ENCODE results near the gene RNF13.

Gene RNF13

GRCh38 chr3:149845570-149846244 is 32.7 kb downstream of the RNF13 start:
- H3K4me3 ChIP-seq (ENCODE audit: low read depth, low read length), result no peak overlapping the region
- DNase-seq (ENCODE audit: low read depth), result no peak
- TF ChIP-seq, protein P1, sequence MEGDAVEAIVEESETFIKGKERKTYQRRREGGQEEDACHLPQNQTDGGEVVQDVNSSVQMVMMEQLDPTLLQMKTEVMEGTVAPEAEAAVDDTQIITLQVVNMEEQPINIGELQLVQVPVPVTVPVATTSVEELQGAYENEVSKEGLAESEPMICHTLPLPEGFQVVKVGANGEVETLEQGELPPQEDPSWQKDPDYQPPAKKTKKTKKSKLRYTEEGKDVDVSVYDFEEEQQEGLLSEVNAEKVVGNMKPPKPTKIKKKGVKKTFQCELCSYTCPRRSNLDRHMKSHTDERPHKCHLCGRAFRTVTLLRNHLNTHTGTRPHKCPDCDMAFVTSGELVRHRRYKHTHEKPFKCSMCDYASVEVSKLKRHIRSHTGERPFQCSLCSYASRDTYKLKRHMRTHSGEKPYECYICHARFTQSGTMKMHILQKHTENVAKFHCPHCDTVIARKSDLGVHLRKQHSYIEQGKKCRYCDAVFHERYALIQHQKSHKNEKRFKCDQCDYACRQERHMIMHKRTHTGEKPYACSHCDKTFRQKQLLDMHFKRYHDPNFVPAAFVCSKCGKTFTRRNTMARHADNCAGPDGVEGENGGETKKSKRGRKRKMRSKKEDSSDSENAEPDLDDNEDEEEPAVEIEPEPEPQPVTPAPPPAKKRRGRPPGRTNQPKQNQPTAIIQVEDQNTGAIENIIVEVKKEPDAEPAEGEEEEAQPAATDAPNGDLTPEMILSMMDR (IDR thresholded peaks at IDR 0.05; ENCODE audit: control insufficient read depth, extremely low read depth, insufficient read depth), result no peak

- DNase-seq (ENCODE audit: low read depth), result no peak
- H3K4me3 ChIP-seq (ENCODE audit: low read depth, low read length), result no peak overlapping the region
- TF ChIP-seq, protein P1 (IDR thresholded peaks at IDR 0.05; ENCODE audit: control insufficient read depth, extremely low read depth, insufficient read depth), result no peak
Measured at GRCh38 chr3:149848238-149848637, 35.2 kb downstream of the RNF13 start.

DNA sequence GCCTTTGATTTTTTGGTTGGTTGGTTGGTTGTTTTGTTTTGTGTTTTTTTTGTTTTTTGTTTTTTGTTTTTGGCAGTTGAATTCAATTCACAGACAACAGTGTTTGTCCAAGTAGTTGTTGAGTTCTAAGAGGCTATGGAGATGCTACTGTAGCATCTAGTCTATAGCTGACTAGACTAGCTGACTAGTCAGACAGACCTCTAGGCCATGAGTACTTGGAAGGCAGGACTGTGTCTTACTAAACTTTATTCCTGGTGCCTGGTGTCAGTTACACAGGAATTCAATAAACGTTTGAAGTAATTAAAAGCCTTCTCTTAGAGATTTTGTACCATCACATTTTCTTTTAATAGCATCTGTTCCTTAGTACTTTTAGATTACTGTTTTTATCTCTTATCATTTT is 35.7 kb downstream of the RNF13 start:
- TF ChIP-seq, protein P1 (IDR thresholded peaks at IDR 0.05; ENCODE audit: control insufficient read depth, extremely low read depth, insufficient read depth), result no peak
- no peak for DNase-seq (ENCODE audit: low read depth)
- no peak overlapping the region for H3K4me3 ChIP-seq (ENCODE audit: low read depth, low read length)

DNA sequence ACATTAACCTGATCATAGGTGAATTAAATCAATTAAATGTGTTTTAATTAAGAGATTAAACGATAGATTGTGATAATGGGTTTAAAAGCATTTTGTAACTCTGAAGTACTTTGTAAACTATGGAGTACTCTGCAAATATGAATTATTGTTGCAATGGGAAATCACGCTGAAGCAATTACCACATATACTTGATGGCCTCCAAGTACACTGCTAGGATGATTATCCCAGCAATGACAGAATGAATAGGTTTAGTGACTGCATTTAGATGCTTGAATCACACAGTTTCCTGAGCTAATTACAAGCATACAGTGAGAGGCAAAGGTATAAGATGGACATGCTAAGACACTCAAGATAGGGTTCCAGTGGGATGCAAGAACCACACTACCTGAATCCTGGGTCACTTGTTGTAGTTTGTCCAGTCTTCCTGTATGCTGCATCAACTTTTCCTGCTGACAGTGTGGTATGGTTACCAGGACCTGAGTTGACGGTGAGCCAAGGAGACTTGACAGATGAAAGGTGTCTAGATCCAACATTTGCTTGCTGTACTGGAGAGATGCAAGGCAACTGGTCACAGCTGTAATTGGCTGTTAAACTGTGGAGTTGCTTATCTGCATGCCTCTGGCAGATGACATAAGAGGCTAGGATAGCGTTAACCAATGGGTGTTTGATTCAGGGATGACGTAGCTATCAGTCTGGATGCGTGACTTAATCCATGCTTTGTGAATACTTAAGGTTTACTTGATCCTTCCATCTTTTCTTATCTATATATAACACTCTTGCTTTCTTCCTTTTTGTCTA is 38.0 kb downstream of the RNF13 start:
- DNase-seq (ENCODE audit: low read depth), result no peak
- TF ChIP-seq, protein P1 (IDR thresholded peaks at IDR 0.05; ENCODE audit: control insufficient read depth, extremely low read depth, insufficient read depth), result no peak

DNA sequence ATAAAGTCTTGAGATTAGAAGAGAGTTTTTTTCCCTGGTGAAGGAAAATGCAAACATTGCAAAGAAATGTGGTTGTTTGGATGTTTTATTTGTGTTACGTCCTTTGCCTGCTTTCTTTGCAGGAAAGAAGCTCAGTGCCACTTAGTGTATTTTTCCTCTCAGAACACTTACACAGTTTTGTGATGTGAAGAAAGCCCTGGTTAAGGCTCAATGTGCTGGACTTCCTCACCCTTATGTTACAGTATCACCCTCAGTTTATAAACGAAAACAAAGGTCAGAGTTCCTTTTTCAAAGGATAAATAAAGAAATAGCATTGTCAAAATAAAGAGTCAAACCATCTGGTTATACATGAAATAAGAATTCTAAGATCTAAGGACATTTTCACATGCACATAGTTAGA is 45.9 kb downstream of the RNF13 start:
- no peak overlapping the region for H3K4me3 ChIP-seq (ENCODE audit: low read depth, low read length)
- no peak for DNase-seq (ENCODE audit: low read depth)
- TF ChIP-seq, protein P1 (IDR thresholded peaks at IDR 0.05; ENCODE audit: control insufficient read depth, extremely low read depth, insufficient read depth), result no peak

More for the DNA sequence above, 38.0 kb downstream of the RNF13 start:
- H3K4me3 ChIP-seq (ENCODE audit: low read depth, low read length), result no peak overlapping the region

DNA sequence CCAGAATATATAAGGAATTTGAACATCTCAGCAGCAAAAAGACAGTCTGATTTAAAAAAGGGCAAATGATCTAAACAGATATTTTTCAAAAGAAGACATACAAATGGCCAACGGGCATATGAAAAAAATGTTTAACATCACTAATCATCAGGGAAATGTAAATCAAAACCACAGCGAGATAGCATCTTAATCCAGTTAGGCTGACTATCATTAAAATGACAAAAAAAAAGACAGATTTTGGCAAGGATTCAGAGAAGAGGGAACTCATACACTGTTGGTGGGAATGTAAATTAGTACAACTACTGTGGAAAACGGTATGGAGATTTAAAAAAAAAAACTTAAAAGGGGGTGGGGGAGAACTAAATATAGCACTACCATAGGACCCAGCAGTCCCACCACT is 47.9 kb downstream of the RNF13 start:
- TF ChIP-seq, protein P1 (IDR thresholded peaks at IDR 0.05; ENCODE audit: control insufficient read depth, extremely low read depth, insufficient read depth), result no peak

More for the DNA sequence above, 47.9 kb downstream of the RNF13 start:
- DNase-seq (ENCODE audit: low read depth), result no peak
- H3K4me3 ChIP-seq (ENCODE audit: low read depth, low read length), result no peak overlapping the region
